H1 (cell line): ENCODE measurements around the gene RFLNA. TPM values are rescaled to one million over a fixed set of nuclear protein-coding genes. Genes with fewer than 3 reads are reported as not detected.

Experiments
- ATF2 ChIP-seq: IDR thresholded peaks from 2 replicates; pipeline ENCODE4 v1.6.1; 2012; ENCODE audit warnings: low read length, inconsistent platforms
- ATF3 ChIP-seq: IDR thresholded peaks from 2 replicates; pipeline ENCODE4 v1.6.1; 2011; ENCODE audit warnings: low read depth, mild to moderate bottlenecking, low read length; ENCODE audit not compliant: insufficient read depth
- CHD2 ChIP-seq: IDR thresholded peaks from 2 replicates; pipeline ENCODE4 v1.6.1; 2012; ENCODE audit warnings: low read length, improper control_type of control experiment
- HDAC2 ChIP-seq, 2 experiments: fragments of 300-600 bp in 1 of 2; sonication (generic) in 1 of 2; IDR thresholded peaks; 2 replicates each; pipeline ENCODE4 v1.6.1; 2011 to 2012; ENCODE audit warnings: low read depth in 2 of 2, low read length in 2 of 2, mild to moderate bottlenecking in 2 of 2, moderate library complexity in 2 of 2, borderline replicate concordance in 1 of 2, inconsistent platforms in 1 of 2
- MAFK ChIP-seq: IDR thresholded peaks from 2 replicates; pipeline ENCODE4 v1.6.1; 2012; ENCODE audit warnings: low read depth, mild to moderate bottlenecking, improper control_type of control experiment, low read length
- RFX5 ChIP-seq: IDR thresholded peaks from 2 replicates; pipeline ENCODE4 v1.6.1; 2011; ENCODE audit warnings: low read depth, low read length, improper control_type of control experiment, borderline replicate concordance
- SRF ChIP-seq: IDR thresholded peaks from 2 replicates; pipeline ENCODE4 v1.6.1; 2011; ENCODE audit warnings: mild to moderate bottlenecking, low read depth, low read length, moderate library complexity
- polyA plus RNA-seq, 7 experiments: library from polyadenylated mRNA; depleted of rRNA in 3 of 7; stranded (reverse) in 5 of 7; unstranded in 2 of 7; fragments of >200 nt in 5 of 7; fragments of 200-250 nt in 2 of 7; gene quantifications; 1 replicate in 5 of 7; 2 replicates in 1 of 7; 4 replicates in 1 of 7; pipeline versions ENCODE4 v1.2.1 to v1.2.3, GENCODE V29; 2011 to 2013; ENCODE audit warnings: missing spikeins in 2 of 7, mixed read lengths in 2 of 7
- total RNA-seq: library from RNA; stranded (reverse); fragmentation: NEBNext Ultra II Directional; extraction: Animal tissue kit (Norgen Biotek cat#: 25700); gene quantifications from 2 replicates; pipeline ENCODE4 v1.2.1, GENCODE V29; 2021
- TF ChIP-seq, protein P1 (sequence below): fragments of 300-600 bp; sonication (generic); IDR thresholded peaks from 2 replicates; pipeline ENCODE4 v1.7.1; 2012; ENCODE audit warnings: low read length, moderate library complexity, mild to moderate bottlenecking, inconsistent platforms; ENCODE audit not compliant: insufficient replicate concordance

Gene RFLNA
- total and polyA plus RNA-seq, 2 of the 8 experiments (the other 6 are each of a cell fraction or from before 2014, with no cell fraction given), result 6.4 to 6.6 TPM

- TF ChIP-seq, protein P1, sequence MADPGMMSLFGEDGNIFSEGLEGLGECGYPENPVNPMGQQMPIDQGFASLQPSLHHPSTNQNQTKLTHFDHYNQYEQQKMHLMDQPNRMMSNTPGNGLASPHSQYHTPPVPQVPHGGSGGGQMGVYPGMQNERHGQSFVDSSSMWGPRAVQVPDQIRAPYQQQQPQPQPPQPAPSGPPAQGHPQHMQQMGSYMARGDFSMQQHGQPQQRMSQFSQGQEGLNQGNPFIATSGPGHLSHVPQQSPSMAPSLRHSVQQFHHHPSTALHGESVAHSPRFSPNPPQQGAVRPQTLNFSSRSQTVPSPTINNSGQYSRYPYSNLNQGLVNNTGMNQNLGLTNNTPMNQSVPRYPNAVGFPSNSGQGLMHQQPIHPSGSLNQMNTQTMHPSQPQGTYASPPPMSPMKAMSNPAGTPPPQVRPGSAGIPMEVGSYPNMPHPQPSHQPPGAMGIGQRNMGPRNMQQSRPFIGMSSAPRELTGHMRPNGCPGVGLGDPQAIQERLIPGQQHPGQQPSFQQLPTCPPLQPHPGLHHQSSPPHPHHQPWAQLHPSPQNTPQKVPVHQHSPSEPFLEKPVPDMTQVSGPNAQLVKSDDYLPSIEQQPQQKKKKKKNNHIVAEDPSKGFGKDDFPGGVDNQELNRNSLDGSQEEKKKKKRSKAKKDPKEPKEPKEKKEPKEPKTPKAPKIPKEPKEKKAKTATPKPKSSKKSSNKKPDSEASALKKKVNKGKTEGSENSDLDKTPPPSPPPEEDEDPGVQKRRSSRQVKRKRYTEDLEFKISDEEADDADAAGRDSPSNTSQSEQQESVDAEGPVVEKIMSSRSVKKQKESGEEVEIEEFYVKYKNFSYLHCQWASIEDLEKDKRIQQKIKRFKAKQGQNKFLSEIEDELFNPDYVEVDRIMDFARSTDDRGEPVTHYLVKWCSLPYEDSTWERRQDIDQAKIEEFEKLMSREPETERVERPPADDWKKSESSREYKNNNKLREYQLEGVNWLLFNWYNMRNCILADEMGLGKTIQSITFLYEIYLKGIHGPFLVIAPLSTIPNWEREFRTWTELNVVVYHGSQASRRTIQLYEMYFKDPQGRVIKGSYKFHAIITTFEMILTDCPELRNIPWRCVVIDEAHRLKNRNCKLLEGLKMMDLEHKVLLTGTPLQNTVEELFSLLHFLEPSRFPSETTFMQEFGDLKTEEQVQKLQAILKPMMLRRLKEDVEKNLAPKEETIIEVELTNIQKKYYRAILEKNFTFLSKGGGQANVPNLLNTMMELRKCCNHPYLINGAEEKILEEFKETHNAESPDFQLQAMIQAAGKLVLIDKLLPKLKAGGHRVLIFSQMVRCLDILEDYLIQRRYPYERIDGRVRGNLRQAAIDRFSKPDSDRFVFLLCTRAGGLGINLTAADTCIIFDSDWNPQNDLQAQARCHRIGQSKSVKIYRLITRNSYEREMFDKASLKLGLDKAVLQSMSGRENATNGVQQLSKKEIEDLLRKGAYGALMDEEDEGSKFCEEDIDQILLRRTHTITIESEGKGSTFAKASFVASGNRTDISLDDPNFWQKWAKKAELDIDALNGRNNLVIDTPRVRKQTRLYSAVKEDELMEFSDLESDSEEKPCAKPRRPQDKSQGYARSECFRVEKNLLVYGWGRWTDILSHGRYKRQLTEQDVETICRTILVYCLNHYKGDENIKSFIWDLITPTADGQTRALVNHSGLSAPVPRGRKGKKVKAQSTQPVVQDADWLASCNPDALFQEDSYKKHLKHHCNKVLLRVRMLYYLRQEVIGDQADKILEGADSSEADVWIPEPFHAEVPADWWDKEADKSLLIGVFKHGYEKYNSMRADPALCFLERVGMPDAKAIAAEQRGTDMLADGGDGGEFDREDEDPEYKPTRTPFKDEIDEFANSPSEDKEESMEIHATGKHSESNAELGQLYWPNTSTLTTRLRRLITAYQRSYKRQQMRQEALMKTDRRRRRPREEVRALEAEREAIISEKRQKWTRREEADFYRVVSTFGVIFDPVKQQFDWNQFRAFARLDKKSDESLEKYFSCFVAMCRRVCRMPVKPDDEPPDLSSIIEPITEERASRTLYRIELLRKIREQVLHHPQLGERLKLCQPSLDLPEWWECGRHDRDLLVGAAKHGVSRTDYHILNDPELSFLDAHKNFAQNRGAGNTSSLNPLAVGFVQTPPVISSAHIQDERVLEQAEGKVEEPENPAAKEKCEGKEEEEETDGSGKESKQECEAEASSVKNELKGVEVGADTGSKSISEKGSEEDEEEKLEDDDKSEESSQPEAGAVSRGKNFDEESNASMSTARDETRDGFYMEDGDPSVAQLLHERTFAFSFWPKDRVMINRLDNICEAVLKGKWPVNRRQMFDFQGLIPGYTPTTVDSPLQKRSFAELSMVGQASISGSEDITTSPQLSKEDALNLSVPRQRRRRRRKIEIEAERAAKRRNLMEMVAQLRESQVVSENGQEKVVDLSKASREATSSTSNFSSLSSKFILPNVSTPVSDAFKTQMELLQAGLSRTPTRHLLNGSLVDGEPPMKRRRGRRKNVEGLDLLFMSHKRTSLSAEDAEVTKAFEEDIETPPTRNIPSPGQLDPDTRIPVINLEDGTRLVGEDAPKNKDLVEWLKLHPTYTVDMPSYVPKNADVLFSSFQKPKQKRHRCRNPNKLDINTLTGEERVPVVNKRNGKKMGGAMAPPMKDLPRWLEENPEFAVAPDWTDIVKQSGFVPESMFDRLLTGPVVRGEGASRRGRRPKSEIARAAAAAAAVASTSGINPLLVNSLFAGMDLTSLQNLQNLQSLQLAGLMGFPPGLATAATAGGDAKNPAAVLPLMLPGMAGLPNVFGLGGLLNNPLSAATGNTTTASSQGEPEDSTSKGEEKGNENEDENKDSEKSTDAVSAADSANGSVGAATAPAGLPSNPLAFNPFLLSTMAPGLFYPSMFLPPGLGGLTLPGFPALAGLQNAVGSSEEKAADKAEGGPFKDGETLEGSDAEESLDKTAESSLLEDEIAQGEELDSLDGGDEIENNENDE, result no peak
- no peak for TF ChIP-seq MAFK
- peak in 1 of 2 experiments; percentile 72; a peak in 1 of 4 replicates for TF ChIP-seq HDAC2 (IDR thresholded peaks at IDR 0.05; ENCODE audit: borderline replicate concordance in 1 of 2, low read depth in 2 of 2, low read length in 2 of 2)
- TF ChIP-seq ATF3, result no peak
- no peak for TF ChIP-seq SRF
- no peak for TF ChIP-seq ATF2
- TF ChIP-seq RFX5, result no peak
- no peak for TF ChIP-seq CHD2
Measured at GRCh38 chr12:124332058-124332672, 37.3 kb downstream of the RFLNA start (continued).
